ENCODE data around the gene AMZ1. TPM values are rescaled to one million over a fixed set of nuclear protein-coding genes. Genes with fewer than 3 reads are reported as not detected.

Gene AMZ1
- total RNA-seq, 1 experiment from 2014 or later = not detected

GRCh38 chr7:2758673-2759616, 70.9 kb downstream of the AMZ1 start:
- in situ Hi-C loops (cut with HindIII; ENCODE audit: low sequenced_read_pairs) = no loop called here
- DNase-seq (ENCODE audit: low spot score) = no peak

- in situ Hi-C loops (cut with HindIII; ENCODE audit: low sequenced_read_pairs) = no loop called here
- peak; percentile 58 for DNase-seq (ENCODE audit: low spot score)
Measured at GRCh38 chr7:2759736-2760097, 71.7 kb downstream of the AMZ1 start.

- in situ Hi-C loops (cut with HindIII; ENCODE audit: low sequenced_read_pairs) = no loop called here
- peak; percentile 38 for DNase-seq (ENCODE audit: low spot score)
Measured at GRCh38 chr7:2760098-2760889, 72.3 kb downstream of the AMZ1 start.

- no peak for DNase-seq (ENCODE audit: low spot score)
- in situ Hi-C loops (cut with HindIII; ENCODE audit: low sequenced_read_pairs) = no loop called here
Measured at GRCh38 chr7:2761131-2761624, 73.2 kb downstream of the AMZ1 start.

- DNase-seq (ENCODE audit: low spot score) = no peak
- in situ Hi-C loops (cut with HindIII; ENCODE audit: low sequenced_read_pairs) = no loop called here
Measured at GRCh38 chr7:2761801-2762497, 73.9 kb downstream of the AMZ1 start.

- in situ Hi-C loops (cut with HindIII; ENCODE audit: low sequenced_read_pairs) = no loop called here
- no peak for DNase-seq (ENCODE audit: low spot score)
Measured at GRCh38 chr7:2763597-2763996, 75.6 kb downstream of the AMZ1 start.

- no peak for DNase-seq (ENCODE audit: low spot score)
- in situ Hi-C loops (cut with HindIII; ENCODE audit: low sequenced_read_pairs) = no loop called here
Measured at GRCh38 chr7:2764621-2765020, 76.6 kb downstream of the AMZ1 start.

Other genes starting within 250 kb of the AMZ1 start
- not detected in 2 replicates for gene GRIFIN, start 211.8 kb upstream of the AMZ1 start, total RNA-seq (2014; rRNA removed; shearing (Covaris generic))
- 3.4 and 5.6 TPM in 2 replicates for gene LFNG, start 168.4 kb upstream of the AMZ1 start, total RNA-seq (2014; rRNA removed; shearing (Covaris generic))
- 87.3 and 104 TPM in 2 replicates for gene BRAT1, start 132.7 kb upstream of the AMZ1 start, total RNA-seq (2014; rRNA removed; shearing (Covaris generic))
- gene IQCE, start 129.2 kb upstream of the AMZ1 start, total RNA-seq (2014; rRNA removed; shearing (Covaris generic)) = 21.6 and 32.9 TPM in 2 replicates
- gene TTYH3, start 56.2 kb upstream of the AMZ1 start, total RNA-seq (2014; rRNA removed; shearing (Covaris generic)) = 17.7 and 18.7 TPM in 2 replicates
- 17.7 and 18.2 TPM in 2 replicates for gene GNA12, start 156.1 kb downstream of the AMZ1 start, total RNA-seq (2014; rRNA removed; shearing (Covaris generic))